ENCODE measurements around the gene OSBP2. TPM values are rescaled to one million over a fixed set of nuclear protein-coding genes. Genes with fewer than 3 reads are reported as not detected.

The OSBP2 gene
- total RNA-seq, 1 donor from 2014 or later = 15.4 TPM

- no peak for DNase-seq
Observed at GRCh38 chr22:30881361-30882183, 186.9 kb downstream of the OSBP2 start.

GRCh38 chr22:30882184-30882717 is 187.6 kb downstream of the OSBP2 start:
- DNase-seq = no peak

- no peak for DNase-seq
Observed at GRCh38 chr22:30882974-30883533, 188.4 kb downstream of the OSBP2 start.

GRCh38 chr22:30883586-30884145 is 189.0 kb downstream of the OSBP2 start:
- DNase-seq = no peak

- no peak for DNase-seq
Observed at GRCh38 chr22:30884211-30885000, 189.7 kb downstream of the OSBP2 start.

GRCh38 chr22:30885001-30885366 is 190.3 kb downstream of the OSBP2 start:
- DNase-seq = no peak

- no peak for DNase-seq
Observed at GRCh38 chr22:30885591-30885990, 190.9 kb downstream of the OSBP2 start.

- no peak for DNase-seq
Observed at GRCh38 chr22:30887453-30887852, 192.8 kb downstream of the OSBP2 start.

- DNase-seq = no peak
Observed at GRCh38 chr22:30887861-30888260, 193.2 kb downstream of the OSBP2 start.

- no peak for DNase-seq
Observed at GRCh38 chr22:30889268-30889995, 194.8 kb downstream of the OSBP2 start.

GRCh38 chr22:30889996-30890480 is 195.4 kb downstream of the OSBP2 start:
- no peak for DNase-seq

GRCh38 chr22:30890686-30891442 is 196.2 kb downstream of the OSBP2 start:
- no peak for DNase-seq

- DNase-seq = no peak
Observed at GRCh38 chr22:30891443-30891755, 196.7 kb downstream of the OSBP2 start.

- no peak for DNase-seq
Observed at GRCh38 chr22:30891781-30892180, 197.1 kb downstream of the OSBP2 start.

GRCh38 chr22:30892286-30892685 is 197.6 kb downstream of the OSBP2 start:
- DNase-seq = no peak

- no peak for DNase-seq
Observed at GRCh38 chr22:30892731-30893221, 198.1 kb downstream of the OSBP2 start.

GRCh38 chr22:30893434-30894370 is 199.0 kb downstream of the OSBP2 start:
- DNase-seq = no peak

- DNase-seq = no peak
Observed at GRCh38 chr22:30894371-30894740, 199.7 kb downstream of the OSBP2 start.

- DNase-seq = no peak
Observed at GRCh38 chr22:30902496-30903357, 208.1 kb downstream of the OSBP2 start.
